Measurements from ENCODE around the gene POLDIP3.
"Not testable (repeated sequence)": the region's sequence is repeated elsewhere in the genome, so short reads cannot be mapped to it uniquely, and the experiment has no call there.

GRCh38 chr22:42539236-42539771 lies 75.4 kb downstream of the POLDIP3 start:
- not testable (repeated sequence) for TF ChIP-seq CTCF, POLR2A, POLR2AphosphoS5 (IDR thresholded peaks at IDR 0.05)

Data from gastroesophageal sphincter (tissue), 3 donors.